Activated CD8-positive, alpha-beta memory T cell treated with anti-CD3 and anti-CD28 coated beads, Interleukin-2, amount 50 U/mL, for 24 hours (primary cell): Measurements from ENCODE around the gene DDX49.
"Not testable (repeated sequence)": the region's sequence is repeated elsewhere in the genome, so short reads cannot be mapped to it uniquely, and the experiment has no call there.

Source experiments
- DNase-seq: peaks from one replicate; pipeline ENCODE4 v3.0.0-alpha.2; 2020; ENCODE audit errors: extremely low read depth

Gene DDX49

GRCh38 chr19:18941628-18942354, 22.3 kb downstream of the DDX49 start:
- DNase-seq, result no peak

DNA sequence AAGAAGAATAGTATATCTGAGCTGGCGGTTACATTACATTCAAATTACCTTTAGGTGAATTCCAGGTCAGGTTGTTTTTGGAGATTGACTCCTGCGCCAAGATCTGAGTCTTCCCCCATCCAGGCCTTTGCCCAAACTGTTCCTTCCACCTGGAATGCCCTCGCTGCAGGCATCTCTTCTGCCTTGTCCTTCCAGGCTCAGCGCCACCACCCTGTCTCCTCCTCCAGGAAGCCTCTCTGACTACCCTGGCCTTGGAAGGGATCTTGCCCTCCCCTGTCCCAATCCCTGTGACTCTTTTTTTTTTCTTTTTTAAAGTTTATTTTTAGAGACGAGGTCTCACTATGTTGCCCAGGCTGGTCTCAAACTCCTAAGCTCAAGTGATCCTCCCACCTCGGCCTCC, 23.2 kb downstream of the DDX49 start:
- DNase-seq, result no peak

- no peak for DNase-seq
Observed at GRCh38 chr19:18943465-18943864, 23.9 kb downstream of the DDX49 start.

GRCh38 chr19:18945297-18945696, 25.8 kb downstream of the DDX49 start:
- DNase-seq, result no peak

GRCh38 chr19:18946335-18946734, 26.8 kb downstream of the DDX49 start:
- DNase-seq, result no peak

DNA sequence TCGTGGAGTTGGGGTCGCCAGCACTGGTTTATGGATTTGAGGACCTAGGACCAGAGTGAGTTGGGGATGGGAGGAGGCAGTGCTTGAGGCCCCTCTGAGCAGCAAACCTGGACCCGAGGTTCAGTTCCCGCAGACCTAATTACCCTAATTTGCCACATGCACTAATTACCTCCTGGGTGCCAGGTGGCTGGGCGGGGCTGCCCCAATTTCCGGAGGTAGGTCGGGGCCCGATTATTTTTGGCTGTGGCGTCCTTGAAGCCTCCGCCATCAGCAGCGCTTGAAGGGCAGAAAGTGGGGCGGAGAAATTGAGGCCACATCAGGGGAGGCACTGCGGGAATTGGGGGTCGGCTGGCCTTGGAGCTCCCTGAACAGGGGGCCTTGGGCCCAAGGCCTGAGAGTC, 27.4 kb downstream of the DDX49 start:
- DNase-seq, result no peak

DNA sequence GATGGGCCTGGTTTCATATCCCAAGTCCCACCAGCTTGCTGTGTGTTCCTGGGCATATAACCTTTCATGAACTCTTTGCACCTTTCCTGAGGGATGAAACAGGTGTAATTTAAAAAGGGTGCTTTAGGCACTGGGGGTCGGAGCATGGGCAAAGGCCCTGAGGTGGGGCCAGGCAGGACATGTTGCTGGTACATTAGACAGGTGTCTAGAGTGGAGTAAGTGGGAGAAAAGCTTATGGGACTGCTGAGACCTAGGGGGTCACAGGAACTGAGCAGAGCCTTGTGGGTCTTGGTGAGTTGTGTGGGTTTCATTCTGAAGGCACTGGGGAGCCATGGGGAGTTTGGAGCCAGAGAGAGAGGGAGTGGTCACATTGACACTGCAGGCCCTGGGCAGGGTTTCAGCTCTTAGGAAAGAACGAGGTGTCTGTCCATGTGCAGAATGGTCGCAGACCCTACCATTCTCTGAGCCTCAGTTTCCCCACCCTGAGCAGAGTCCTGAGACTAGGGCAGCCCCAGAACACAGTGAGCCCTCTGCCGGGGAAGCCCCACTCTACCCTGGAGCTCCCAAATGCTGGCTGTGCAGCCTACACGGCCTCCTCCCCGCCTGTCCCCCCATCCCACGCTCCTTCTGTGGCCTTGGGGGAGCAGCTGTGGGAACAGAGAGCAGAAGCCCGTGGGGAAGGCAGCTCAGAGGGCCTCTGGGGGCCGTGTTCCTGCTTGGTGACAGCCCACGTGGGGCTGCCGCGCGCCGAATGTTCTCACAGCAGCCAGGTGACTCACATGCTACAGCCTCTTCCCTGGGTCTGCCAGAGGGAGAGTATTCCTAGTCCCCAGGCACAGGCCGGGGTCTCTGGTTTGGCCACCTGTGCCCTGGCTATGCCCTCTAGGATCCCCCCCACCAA, 28.8 kb downstream of the DDX49 start:
- DNase-seq, result no peak

DNA sequence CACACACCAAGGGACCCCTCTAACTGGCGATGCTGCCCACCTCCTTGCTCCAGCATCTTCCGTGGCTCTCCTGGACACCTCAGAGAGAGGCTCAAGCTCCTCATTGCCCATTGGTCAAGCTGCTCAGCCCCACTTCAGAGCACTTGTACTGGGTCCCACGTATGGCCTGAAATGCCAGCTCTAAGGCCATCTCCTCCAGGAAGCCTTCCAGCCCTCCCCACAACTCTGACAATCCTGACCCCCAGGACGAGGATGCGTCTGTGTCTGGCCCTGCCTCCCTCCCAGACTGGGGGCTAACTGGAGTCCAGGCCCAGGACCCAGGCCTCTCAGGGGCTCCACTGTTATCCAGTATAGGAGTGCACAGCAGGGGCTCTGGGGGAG, 29.5 kb downstream of the DDX49 start:
- DNase-seq, result no peak

DNA sequence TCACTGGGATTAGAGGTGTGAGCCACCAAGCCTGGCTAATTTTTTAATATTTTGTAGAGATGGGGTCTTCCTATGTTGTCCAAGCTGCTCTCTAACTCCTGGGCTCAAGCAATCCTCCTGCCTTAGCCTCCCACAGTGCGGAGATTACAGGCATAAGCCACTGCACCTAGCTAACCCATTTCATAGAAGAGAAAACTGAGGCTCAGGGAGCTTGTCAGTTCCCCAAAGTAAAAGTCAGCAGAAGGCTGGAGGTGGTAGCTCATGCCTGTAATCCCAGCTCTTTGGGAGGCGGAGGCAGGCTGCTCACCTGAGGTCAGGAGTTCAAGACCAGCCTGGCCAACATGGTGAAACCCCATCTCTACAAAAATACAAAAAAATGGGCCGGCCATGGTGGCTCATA, 30.3 kb downstream of the DDX49 start:
- no peak for DNase-seq

DNA sequence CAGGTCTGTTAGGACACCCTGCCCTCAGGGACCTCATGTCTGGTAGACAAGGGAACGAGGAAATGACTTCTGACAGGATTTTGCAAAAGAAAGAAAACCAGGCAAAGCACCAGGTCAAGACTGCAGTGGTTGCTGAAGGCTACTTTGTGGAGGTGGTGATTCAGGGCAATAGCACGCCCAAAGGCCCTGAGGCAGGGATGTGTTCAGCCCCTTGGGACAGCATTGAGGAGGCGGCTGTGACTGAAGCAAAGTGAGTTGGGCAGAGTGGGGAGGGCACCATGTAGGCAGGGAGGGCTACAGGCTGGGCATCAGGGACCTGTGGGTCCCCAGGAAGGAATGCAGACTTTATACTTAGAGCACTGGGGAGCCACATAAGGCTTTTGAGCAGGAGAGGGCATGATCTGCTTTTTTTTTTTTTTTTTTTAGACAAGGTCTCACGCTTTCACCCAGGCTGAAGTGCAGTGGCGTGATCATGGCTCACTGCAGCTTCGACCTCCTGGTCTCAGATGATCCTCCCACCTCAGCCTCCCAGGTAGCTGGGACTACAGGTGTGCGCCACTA, 32.3 kb downstream of the DDX49 start:
- DNase-seq, result no peak

GRCh38 chr19:18952364-18953003, 33.0 kb downstream of the DDX49 start:
- DNase-seq, result not testable (repeated sequence)

- DNase-seq, result no peak
Observed at GRCh38 chr19:18954094-18954493, 34.6 kb downstream of the DDX49 start.

GRCh38 chr19:18955042-18955441, 35.5 kb downstream of the DDX49 start:
- no peak for DNase-seq

- DNase-seq, result no peak
Observed at GRCh38 chr19:18960370-18960769, 40.9 kb downstream of the DDX49 start.

- no peak for DNase-seq
Observed at GRCh38 chr19:18961767-18962620, 42.5 kb downstream of the DDX49 start.

DNA sequence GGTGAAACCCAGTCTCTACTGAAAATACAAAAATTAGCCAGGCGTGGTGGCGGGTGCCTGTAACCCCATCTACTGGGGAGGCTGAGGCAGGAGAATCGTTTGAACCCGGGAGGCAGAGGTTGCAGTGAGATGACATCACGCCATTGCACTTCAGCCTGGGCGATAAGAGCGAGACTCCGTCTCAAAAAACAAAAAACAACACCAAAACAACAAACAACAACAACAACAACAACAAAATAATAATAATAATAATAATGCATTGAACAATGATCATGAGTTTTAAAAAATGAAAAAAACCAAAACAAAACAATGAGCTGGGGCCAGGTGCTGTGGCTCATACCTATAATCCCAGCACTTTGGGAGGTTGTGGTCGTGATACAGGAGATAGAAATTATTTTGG, 44.6 kb downstream of the DDX49 start:
- no peak for DNase-seq

- no peak for DNase-seq
Observed at GRCh38 chr19:18966307-18966706, 46.8 kb downstream of the DDX49 start.

DNA sequence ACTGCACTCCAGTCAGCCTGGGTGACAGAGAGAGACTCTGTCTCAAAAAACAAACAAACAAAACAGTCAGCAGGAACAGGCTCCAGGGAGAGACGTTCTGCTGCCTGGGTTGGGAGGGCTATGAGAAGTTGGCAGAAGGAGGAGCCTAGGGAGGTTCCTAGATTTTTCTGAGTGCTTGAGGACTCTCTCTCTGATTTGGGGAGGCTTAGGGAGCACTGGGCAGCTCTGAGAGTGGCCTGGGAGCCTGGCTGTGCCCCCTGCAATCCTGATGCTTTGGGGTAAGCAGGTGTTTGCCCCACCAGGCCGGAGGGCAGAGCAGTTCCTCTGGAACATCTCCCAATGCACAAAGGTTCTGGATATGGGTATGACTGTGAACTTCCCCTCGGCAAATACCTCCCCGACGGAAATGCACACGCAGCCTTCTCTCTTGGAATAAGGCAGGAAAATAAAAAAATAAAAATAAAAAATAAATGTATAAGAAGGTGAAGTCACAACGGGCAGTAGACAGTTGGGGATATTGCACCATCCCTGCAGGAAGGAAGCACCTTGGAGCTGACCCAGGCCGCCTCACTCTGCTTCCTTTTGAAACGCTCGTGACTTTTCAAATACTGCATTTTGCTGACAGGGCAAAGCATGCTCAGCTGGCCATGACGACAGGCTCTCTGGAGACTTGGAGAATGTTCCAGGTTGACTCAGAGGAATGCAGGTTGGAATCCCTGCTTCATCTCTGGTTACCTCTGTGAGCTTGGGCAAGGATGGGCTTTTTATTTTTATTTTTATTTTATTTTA, 48.0 kb downstream of the DDX49 start:
- no peak for DNase-seq

DNA sequence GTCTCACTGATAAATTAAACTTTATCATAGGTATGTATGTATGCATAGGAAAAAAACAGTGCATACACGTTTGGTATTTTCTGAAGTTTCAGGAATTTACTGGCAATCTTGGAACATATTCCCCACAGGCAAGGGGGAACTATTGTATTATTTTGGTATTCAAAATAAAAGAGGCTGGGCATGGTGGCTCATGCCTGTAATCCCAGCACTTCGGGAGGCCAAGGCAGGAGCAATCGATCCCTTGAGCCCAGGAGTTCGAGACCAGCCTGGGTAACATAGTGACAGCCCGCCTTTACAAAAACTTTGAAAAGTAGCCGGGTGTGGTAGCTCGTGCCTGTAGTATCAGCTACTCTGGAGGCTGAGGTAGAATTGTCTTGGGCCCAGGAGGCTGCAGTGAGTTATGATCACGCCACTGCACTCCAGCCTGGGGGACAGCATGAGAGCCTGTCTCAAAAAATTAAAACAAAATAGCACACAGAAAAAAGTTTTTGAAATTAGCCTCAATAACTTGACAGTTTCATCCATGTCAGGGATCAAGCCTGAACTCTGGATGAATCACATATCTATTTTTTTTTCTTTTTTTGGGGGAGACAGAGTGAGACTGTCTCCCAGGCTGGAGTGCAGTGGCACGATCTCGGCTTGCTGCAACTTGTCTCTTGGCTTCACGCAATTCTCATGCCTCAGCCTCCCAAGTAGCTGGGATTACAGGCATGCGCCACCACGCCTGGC, 50.6 kb downstream of the DDX49 start:
- DNase-seq, result no peak

- DNase-seq, result no peak
Observed at GRCh38 chr19:18972301-18972811, 52.8 kb downstream of the DDX49 start.
